Islet precursor cell (in vitro differentiated cells): ENCODE results near the gene MAP2K3.

Experiments
- DNase-seq: peaks from one replicate; pipeline ENCODE4 v3.0.0-alpha.2; 2018

Gene MAP2K3

DNA sequence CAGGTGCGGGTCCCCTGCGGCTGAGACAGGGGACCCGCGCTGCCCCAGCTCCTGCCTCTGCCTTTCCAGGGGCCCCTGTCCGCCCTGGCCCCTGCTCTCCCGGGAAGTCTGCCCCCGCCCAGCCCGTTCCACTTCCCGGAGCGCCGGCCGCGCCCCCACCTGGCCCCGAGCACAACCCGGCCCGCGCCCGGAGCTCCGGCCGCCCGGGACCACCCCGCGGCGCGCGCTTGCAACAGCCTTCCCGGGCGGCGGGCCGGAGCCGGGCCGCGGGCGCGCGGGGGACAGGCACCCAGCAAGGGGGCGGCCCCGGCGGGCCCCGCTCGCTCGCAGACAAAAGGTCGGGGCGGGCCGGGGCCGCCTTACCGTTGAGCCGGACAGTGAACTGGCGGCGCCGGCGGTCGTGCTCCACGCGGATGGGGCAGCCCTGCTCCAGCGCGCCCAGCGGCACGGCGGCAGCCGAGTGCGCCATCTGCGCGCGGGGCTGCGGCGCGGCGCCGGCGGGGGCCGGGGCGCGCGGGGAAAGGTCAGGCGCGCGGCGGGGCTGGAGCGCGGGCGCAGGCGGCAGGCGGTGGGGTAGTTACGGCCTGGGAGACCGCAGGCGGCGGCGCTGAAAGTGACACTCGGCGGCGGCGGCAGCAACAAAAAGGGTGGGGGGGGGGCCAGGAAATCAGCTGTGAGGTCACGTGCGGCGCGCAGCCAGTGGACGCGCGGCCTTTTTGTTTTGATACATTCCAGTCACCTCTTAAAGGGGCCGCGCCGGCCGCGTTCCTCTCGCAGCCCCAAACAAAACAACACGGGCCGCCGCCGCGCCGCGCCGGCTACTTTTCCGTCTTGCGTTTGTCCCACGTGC lies 31.5 kb upstream of the MAP2K3 start, which contains the start of gene NATD1:
TSS of gene NATD1 (minus strand) at position 615 of the 850 bp plus-strand sequence. CDS start at position 469, 146 bp downstream.
- DNase-seq, result peak; percentile 94

DNA sequence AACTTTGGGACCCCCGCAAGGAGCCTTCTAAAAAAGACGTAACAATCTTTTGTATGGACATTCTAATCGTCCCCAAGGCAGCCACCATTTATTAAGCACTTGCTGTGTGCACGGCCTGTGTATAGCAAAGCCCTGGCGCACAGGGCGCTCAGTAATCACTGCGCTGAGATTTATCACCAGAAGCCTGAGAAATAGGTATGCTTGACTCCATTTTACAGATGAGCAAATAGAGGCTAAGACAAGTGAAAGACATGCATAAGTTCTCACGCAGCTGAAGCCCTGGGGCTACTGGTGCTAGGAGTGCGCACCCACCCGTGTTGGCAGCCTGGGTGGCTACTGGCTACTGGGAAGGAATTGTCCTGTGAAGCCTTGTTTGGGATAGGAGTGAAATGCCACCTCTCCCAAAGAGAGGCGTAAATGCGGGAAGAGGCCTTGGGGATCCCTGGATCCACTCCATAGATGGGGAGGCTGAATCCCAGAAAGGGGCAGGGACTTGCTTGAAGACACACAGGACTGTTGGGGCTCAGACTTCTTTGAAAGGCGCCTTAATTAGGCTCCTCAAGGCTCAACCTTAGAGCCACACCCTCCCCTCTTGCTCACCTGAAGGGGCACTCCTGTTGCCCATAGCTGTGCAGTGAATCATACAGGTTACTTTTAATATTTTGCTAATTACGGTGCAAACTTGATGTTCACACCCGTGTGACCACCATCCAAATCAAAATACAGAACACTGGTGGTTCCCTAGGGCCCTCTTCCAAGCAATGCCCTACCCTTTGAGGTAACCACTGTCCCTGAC lies 30.7 kb upstream of the MAP2K3 start:
- no peak for DNase-seq

DNA sequence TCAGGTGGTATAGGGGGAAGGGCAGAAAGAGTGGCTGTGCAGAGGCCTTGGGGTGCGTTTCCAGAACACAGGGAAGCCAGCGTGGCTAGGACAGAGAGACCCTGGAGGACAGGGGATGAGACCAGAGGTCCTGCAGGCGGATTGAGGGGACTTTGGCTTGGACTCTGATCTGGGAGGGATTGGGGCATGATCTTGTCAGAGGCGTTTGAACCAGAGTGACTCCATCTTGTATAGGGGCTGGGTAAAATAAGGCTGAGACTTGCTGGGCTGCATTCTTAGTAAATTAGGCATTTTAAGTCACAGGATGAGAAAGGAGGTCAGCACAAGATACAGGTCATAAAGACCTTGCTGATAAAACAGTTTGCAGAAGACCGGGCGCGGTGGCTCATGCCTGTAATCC lies 25.9 kb upstream of the MAP2K3 start:
- no peak for DNase-seq

DNA sequence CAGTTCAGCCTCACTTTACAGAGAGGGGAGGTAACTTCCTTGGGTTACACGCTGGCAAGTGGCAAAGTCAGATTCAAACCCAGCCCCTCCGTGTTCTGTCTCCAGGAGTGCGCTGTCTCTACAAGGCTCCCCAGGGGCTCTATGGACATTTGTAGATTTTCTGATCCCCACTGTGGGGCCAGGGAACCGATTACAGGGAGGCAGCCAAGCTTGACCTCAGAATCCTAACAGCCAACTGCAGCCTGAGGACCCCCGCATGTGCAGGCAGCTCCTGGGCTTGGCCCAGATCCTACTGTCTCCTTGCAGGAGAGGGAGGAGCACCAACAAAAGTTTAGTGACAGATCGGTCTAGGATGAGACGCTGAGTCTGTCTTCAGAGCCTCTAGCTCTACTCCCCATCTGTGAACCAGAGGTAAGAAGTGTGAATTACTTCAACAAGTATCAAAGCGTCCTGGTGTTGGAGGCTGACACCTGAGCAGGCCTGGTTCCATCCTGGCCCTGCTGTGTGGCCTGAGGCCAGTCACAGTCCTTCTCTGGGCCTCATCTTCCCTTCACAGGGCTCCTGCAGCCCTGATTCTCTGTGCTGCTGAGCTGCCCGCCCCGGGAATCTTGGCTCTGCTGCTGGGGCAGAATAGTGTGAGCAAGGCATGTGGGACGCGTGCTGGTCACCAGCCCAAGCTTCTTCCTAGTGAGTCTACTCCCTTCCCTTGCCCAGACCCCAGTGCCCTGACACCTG lies 22.1 kb upstream of the MAP2K3 start:
- DNase-seq, result peak; percentile 56

DNA sequence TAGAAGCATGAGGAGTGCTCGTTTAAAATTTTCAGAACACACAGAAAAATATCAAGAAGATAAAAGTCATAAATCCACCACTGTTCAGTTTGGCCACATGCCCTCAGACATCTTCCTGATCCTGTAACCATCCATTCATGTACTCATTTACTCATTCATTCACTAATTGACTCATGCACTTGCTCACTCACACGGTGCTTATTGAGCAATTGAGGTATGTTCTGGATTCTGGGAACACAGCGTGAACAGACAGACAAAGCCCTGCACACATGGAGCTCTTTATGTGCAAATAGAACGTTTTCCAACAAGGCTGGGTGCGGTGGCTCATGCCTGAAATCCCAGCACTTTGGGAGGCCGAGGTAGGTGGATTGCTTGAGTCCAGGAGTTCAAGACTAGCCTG lies 21.1 kb upstream of the MAP2K3 start:
- DNase-seq, result no peak

DNA sequence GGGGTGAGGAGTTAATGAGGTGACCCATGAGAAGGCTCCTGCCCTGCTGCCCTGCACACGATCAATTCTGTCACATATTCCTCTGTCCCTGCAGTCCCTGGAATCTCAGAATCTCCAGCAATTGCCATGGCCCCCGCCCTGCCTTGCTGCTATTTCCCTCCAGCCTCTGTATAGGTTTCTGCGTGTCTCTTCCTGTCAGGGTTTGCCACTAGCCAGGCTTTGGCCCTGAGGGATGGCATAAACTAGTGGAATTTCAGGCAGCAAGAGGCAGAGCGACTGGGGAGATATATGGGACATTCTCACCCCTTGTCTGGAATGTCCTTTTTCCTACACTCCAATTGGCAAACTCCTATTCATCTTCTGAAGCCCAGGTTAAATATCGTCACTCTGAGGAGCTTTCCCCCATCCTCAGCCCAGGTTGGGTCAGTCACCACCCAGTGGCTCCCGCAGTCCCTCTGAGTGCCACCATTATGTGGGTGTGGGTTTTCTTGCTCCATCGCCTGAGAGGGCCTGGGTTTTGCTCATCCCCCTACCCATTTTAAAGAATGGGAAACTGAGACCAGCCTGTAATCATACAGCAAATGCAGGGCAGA lies 15.8 kb upstream of the MAP2K3 start:
- DNase-seq, result peak; percentile 68

DNA sequence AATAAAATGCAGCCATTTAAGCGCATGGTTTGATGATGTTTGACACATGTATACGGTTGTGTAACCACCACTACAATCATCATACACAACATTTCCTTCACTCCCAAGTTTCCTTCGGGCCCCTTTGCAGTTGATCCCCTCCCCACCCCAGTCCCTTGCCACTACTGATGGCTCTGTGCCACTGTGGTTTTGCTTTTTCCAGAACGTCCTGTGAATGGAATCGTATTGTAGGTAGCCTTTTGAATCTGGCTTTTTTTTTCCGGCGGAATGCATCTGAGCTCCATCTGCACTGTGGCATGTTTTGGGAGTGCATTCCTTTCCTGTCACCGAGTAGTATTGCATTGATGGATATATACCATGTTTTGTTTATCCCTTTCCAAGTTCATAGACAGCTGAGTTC lies 15.1 kb upstream of the MAP2K3 start:
- peak; percentile 45 for DNase-seq

DNA sequence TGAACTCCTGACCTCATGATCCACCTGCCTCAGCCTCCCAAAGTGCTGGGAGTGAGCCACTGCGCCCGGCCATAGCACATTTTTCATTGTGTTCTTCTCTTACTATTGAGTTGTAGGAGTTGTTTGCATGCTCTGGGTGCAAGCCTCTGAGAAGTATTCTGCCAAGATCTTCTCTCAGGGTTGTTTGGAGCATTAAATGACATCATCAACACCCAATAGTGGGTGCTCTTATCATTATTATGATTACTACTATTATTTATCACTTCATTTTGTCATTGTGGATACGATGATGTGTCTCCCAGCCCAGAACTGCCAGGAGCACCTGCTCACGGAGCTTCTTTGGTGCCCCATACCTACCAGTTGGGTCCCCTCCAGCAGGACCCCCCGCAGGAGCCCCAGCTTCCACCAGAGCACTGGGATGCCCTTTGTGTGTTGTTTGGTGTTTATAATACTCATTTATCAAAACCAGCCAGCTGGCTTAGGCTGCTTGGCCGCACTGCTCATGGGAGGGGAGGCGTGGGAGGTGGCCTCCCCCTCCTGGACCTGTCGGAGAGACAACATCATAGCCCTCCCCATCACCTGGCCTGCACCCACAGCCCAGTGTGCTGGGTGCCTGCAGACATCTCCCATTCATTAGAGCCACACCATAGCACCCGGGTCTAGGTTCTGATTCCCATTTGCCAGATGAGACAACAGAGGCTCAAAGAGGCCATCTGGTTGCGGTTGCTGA lies 12.9 kb upstream of the MAP2K3 start:
- DNase-seq, result no peak

DNA sequence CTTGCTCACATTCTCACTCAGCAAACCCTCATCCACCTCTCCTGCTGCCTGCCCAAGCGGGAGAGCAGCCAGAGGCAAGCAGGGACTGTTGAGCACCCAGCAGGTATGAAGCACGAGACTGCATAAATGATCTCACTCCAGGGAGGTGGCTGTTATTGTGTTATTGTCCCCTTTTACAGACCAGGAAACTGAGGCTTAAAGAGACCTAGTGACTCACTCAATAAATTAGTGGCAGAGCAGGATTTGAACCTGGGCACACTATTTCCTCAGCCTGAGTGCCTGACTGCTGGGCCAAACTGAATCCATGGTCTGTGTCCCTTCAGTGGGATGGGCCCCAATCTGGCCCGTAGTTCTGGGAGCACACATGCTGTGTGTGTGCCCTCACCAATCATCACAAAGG lies 12.3 kb upstream of the MAP2K3 start:
- DNase-seq, result no peak

DNA sequence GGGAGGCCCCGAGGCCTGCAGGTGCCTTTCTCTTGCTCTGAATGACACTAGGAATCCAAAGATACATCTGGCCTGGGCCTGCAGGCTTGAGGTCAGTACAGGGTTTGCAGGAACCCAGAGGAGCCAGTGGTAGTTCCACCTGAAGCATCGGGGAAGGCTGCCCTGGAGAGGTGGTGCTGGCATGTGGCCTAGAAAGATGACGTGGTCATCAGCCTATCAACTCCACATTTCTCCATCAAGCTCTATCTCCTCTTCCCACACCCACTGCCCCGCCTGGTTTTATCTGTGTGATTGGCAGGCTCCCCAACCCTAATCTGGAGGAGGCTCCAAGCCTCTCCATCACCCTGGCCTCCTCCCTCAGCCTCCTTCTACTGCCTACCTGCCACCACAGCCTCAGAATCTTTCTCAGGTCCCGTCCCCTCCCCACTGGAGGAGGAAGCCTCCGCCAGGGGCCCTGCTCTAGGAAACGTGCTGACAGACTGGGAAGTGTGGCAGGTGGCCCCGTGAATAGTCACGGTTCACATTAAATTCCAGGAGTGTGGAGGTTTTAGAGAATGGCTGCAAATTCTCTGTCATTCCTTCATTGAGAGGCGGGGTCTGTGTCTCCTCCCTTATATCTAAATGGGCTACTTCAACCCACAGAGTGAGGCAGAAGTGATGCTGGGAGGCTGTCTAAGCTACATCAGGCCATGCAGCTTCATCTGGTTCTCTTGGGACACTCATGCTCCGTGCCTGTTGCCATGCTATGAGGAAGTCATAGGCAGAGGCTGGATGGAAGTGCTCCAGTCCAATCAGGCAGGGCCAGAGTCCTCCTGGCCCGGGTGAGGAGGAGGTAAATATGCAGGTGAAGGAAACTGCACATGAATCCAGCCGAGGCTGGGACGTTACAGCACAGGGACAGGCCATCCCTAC lies 11.4 kb upstream of the MAP2K3 start:
- DNase-seq, result peak; percentile 54

DNA sequence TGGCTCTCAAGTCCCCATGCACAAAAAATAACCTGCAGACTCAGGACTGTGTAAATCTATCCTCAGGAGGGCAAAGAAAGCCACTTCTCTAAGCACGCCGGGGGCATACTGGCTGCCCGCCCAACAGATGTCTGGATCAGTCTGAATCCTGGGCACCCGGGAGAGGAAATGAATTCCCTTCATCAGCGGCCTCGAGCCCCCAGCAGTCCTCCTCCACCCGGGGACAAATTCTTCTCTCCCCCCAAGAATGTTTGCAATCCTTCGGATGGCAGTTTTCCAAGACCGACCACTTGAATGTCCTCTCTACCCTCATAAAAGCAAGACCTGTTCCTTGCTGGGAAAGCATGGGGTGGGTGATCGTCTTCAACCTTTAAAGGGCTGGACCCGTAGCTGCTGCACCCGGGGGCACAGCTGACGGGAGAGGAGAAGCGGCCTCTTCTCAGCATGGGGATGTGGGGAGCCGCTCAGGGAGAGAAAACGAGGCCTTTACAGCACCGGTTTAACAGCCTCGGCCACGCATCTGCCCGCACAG lies 9.4 kb upstream of the MAP2K3 start:
- DNase-seq, result no peak

DNA sequence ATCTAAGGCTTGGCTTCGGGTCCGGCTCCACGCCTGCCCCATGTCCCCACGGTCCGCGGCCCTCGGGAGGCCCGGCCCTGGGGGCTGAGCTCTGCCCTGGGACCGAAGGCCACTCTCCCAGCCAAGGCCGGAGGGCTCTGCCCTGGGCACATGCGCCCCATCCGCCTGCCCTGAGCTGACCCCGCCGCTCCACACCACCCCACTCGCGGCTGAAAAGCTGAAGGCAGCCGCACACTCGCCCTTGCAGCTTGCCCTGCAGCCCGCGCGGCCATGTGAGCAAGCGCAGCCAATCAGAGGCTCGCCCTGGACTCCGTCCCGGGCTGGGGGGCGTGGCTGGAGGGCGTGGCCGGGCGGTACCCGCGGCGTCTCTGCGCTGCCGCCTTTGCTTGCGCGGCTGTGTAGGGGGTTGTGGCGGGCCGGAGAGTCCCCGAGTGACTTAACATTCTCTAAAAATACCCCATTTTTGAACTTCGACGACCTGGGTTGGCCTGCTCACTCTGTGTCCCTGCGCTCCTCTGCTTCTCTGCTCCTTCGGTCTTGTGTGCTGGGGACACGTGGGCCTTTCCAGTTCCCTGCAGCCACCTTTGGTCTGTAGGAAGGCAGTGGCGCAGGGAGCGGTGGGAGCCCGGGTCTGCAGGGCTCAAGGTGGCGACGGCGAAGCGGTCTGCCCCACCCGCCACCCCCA lies 8.8 kb upstream of the MAP2K3 start:
- peak; percentile 97 for DNase-seq

DNA sequence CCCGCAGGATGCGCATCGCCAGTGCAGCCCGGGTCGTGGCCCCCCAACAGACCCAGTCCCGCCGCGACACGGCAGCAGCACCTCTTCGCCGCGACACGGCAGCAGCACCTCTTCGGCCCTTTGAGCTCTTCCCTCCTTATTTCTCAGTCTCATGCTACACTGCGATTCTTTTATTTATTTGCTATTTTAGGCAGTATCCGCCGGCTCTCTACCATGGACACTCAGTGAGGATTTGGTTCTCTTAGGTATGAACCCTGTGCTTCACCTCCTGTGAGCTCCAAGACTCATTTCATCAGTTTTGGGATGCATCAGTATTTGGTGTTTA lies 8.3 kb upstream of the MAP2K3 start:
- no peak for DNase-seq

DNA sequence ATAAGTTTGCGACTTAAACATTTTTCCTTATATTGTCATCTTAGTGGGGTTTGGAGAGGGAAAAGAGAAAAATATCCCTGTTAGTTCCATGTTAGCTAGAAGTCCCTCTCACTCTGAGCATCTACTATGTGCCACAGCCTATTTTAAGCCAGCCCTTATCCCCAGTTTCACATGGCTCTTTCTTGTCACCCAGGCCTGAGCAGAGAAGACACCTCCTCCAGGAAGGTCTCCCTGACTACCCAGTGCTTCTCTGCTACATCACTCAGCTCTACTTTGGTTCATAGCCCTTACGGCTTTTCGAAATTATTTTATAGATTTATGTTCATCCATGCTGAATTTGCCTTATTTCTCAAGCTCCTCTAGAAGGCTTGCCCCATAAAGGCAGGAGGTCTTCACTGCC lies 7.2 kb upstream of the MAP2K3 start:
- DNase-seq, result no peak

DNA sequence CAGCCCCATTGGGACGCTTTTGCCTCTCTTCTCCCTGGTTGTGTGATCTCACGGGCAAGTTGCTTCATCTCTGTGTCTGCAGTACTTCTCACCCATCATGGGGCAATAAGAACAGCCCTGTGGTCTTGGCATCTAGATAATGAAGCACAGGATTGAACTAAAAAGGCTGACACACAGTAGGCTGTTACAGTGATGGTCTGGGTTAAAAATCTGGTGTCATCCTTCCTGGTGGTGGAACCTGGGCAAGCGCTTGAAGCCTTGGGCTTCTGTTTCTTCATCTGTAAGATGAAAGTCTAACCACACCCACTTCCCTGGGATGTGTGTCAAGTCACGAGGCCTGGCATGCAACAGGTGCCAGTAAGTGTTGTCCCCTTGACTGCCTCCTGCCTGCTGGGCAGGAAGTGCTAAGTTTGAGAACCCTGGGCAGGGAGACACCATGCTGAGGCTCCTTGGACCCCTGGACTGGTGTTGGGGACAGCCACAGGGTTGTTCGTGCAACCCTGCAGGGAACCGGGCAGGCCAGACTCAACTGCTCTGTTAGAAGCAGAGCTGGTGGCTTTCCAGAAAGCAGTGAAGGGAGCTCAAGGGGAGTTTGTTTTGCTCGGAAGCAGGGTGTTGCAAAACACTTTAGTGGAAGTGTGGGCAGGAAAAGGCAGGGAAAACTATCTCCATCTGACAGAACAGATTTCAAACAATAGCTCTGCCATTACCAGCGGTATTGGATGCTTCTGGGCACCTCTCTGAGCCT lies 5.9 kb upstream of the MAP2K3 start:
- no peak for DNase-seq

DNA sequence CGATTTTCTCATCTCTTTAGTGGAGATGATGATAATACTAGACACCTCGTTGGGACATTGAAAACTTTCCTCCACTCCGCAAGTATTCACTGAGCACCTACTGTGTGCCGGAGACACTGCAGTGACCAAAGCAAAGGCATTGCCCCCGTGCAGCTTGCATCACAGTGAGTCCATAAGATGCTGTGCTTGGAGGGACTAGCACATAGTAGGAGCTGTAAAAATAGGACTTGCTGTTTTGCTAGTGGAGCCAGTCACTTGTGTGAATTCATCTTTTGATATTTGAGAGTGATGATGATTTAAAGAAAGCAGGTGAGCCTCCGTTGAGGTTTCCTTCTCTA lies 5.3 kb upstream of the MAP2K3 start:
- DNase-seq, result no peak

DNA sequence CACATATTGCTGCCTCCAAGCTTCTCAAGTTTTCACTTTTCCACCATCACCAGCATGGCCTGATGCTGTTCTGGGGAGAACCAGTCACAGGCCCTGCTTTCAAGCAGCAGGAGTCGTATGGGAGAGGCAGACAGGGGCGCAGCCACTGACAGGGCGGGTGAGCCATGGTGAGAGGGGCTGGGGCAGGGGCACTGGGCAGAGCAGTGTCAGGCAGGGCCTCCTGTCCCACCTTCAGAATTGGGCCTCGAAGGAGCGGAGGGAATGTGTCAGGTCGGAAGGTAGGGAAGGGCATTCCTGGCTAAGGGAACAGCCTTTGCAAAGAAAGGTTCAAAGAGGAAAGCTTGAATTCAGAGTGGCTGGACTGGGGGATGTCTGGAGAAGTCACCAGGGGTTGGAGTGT lies 4.9 kb upstream of the MAP2K3 start:
- no peak for DNase-seq

DNA sequence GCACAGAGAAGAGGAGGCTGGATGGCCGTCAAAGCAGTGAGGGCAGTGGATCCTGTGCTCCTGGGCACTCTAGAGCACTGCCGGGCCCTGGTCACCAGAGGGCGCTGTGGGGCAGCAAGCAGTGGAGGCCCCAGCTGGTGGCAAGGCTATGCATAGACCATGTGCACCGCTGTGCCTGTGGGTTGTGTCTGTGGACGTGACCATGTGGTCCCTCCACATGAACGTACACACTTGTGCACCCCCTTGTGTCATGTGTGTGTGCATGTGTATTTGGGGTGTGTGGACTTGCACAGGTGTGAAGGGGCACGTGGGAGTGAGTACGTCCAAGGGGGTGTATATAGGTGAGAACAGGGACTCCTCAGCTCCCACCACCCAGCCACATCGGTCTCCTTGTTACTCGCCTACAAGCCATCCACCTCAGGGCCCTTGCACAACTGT lies 4.4 kb upstream of the MAP2K3 start:
- DNase-seq, result peak; percentile 97

DNA sequence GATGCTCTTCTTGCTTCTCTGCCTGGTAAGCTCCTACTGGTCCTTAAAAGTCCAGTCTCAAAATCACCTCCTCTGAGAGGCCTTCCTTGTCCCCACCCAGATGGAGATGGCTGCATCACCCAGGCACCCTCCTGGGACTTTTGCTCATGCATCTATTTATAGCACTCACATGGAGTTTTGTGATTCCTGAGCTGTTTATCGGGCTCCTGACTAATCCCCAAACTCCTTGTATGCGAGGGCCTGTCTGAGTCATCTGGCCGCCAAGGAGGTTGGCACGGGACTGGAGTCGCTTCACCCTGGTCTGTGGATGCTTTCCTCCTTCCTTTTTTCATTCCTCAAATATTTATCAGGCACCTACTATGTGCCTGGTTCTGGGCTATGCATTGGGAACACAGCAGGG lies 2.3 kb upstream of the MAP2K3 start:
- DNase-seq, result peak; percentile 85

DNA sequence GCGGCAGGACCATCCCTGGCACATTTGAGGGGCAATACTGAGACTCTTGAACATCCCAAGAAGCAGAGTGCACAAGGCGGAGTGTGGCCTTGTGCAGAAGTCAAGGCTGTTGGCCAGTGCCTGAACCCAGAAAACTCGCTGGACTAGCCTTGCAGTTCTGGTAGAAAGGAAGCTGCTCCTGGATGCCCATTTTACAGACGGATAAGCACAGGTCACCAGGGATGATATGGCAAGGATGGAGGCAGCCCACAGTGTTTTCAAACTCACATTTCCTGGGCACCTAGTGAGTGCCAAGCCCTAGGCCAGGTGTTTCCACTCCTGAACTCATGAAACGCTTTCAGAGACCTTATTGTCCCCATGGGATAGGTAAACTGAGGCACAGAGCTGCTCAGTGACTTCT lies 1.7 kb upstream of the MAP2K3 start:
- DNase-seq, result no peak
